HG03354 (cell line): ENCODE results near the gene SLC1A3.
A peak's percentile ranks its signal among the peaks of the same experiment; 100 is the strongest.

ENCODE experiments used
- ATAC-seq: cut with Tn5 transposase; IDR thresholded peaks from one replicate; pipeline ENCODE4 v1.9.1; 2021; ENCODE audit warnings: mild to moderate bottlenecking; ENCODE audit not compliant: unreplicated experiment, poor library complexity, severe bottlenecking

The SLC1A3 gene

DNA sequence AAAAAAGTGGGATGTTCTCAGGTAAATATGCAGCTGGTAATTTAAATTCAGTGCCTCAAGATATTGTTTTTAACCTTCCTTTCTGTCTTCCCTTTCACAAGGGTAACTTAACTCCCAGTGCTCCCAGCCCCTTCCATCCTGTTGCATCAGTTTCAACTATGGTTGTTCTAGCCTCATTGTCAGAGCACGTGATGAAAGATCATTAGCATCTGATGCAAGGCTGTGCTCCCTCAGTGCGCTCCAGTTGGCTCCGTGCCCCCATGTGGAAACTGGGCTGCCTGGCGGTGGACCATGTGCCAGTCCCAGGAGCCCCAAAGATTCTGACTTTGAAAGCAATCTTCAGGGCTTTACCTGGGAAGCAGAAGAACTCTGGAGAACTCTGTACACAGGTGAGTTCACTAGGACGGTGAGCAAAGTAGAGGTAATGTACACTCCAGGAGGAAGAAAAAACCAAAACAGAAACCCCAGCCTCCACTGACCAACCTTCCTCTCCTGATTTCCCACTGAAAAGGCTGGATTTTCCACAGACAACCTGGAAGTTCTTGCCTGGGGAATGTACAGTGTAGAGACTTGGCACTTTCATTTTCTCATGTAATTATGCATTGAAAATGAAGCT lies 96.9 kb downstream of the SLC1A3 start:
- no peak for ATAC-seq

DNA sequence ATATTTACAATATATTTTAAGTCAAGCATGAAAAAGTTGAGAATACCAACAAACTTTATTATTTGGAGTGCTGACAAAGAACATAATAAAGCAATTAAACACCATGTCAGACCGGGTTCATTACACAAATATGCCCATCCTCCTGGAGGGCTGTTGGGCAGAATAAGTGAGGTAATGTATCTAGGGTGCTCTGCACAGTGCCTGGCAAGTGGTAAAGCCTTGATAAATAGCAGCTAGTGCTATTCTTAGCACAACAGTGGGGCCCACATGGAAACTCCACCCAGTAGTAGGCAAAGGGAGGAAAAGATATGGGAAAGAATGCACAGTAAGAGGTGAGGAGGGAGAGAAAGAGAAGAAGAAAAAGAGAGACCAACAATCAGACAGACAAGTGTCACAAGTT lies 97.7 kb downstream of the SLC1A3 start:
- no peak for ATAC-seq

- ATAC-seq = no peak
These were observed 98.6 kb downstream of the SLC1A3 start for GRCh38 chr5:36705055-36705454.

GRCh38 chr5:36706662-36707061 lies 100.3 kb downstream of the SLC1A3 start:
- ATAC-seq = no peak

- ATAC-seq = no peak
These were observed 102.6 kb downstream of the SLC1A3 start for GRCh38 chr5:36708996-36709395.

- no peak for ATAC-seq
These were observed 103.6 kb downstream of the SLC1A3 start for GRCh38 chr5:36710039-36710438.

- no peak for ATAC-seq
These were observed 106.3 kb downstream of the SLC1A3 start for GRCh38 chr5:36712706-36713105.

GRCh38 chr5:36713541-36713940 lies 107.1 kb downstream of the SLC1A3 start:
- ATAC-seq = no peak

DNA sequence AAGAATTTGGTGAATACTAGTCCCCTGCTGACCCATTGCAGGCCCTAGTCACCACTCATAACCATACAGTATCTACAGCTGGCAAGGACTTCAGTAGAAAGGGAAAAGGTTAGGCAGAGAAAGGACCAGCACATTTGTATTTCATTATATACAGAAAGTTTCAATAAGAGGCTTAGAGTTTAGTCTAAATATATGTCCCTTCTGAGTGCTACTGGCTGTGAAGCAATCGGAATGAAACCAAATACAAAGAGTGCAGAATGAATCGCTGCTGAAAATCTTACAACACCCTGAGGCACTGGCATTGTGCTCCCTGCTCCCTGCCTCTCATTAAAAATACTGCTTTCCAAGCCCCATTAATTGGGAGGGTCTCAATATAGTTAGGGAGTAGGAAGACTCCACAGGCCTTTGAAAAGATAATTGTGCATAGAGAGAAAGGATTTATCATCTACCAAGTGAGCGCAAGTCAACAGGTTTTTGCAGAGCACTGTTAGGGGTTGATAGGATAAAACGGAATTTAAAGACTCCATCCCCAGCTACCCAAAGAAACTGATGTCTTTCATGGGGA lies 110.8 kb downstream of the SLC1A3 start:
- ATAC-seq = no peak

- ATAC-seq = no peak
These were observed 112.9 kb downstream of the SLC1A3 start for GRCh38 chr5:36719282-36719681.

- no peak for ATAC-seq
These were observed 114.3 kb downstream of the SLC1A3 start for GRCh38 chr5:36720688-36721087.

- no peak for ATAC-seq
These were observed 115.3 kb downstream of the SLC1A3 start for GRCh38 chr5:36721664-36722235.

DNA sequence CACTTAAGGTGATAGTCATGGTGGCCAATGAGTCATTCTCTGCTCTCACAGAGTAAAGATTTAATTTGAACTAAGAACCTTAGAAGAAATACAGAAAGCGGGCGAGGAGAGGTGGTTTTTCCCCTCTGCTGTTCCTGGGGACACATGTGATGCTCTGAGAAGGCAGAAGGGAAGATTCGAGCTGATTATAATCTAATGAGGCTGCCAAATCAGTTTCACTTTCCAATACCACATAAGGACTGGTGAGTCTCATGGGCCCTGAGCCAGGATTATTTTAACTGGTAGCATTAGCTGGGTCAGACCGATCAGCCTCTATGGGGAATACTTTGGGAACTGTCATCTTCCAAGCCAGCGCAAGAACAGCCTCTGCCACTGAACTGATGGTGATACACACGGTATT lies 116.5 kb downstream of the SLC1A3 start:
- ATAC-seq = peak; percentile 21

- peak; percentile 50 for ATAC-seq
These were observed 117.5 kb downstream of the SLC1A3 start for GRCh38 chr5:36723912-36724311.

GRCh38 chr5:36724467-36725332 lies 118.3 kb downstream of the SLC1A3 start:
- peak; percentile 81 for ATAC-seq

- ATAC-seq = no peak
These were observed 119.9 kb downstream of the SLC1A3 start for GRCh38 chr5:36726317-36726716.

DNA sequence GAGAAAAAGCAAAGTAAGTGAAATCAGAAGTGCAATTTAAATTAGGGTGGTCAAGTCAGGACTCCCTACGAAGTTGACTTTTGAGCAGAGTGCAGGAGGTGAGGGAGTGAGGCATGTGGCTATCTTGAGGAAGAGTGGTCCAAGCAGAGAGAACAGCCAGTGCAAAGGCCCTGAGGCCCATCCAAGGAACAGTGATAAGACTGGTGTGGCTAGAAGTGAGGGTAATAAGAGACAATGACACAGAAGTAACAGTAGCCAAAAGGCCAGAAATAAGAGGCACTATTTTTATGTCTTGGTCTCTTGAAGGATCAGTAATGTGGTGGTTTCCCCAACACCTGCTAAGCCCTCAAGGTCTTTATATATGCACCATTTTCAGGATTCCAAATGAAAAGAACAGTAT lies 120.4 kb downstream of the SLC1A3 start:
- ATAC-seq = no peak

- no peak for ATAC-seq
These were observed 122.5 kb downstream of the SLC1A3 start for GRCh38 chr5:36728697-36729543.

GRCh38 chr5:36730537-36731216 lies 124.3 kb downstream of the SLC1A3 start:
- ATAC-seq = no peak
